ENCODE measurements around the gene UIMC1. TPM values are rescaled to one million over a fixed set of nuclear protein-coding genes. Genes with fewer than 3 reads are reported as not detected.

UIMC1 gene
- polyA plus RNA-seq, 1 donor (not counting 4 experiments of a cell fraction or from before 2014, with no cell fraction given): 29.0 TPM

- Histone ChIP-seq H3K27ac (ENCODE audit: control insufficient read depth, insufficient read depth, low read length) (no peak overlapping the region), H3K9ac (ENCODE audit: control insufficient read depth, extremely low read depth, insufficient read depth, low read length) (no peak overlapping the region), H4K20me1 (ENCODE audit: control insufficient read depth, extremely low read depth, insufficient read depth, low read length) (no peaks in the 10 kb centered on the region), H3K9me3 (ENCODE audit: control insufficient read depth, low read depth, low read length) (no peaks in the 10 kb centered on the region), H3K27me3 (ENCODE audit: control insufficient read depth, extremely low read depth, insufficient read depth, low read length) (no peaks in the 10 kb centered on the region), H3K79me2 (ENCODE audit: control insufficient read depth, insufficient read depth, low read length) (no peaks in the 10 kb centered on the region), H3K9me1 (ENCODE audit: control insufficient read depth, extremely low read depth, insufficient read depth, low read length) (no peaks in the 10 kb centered on the region), H3K36me3 (ENCODE audit: control insufficient read depth in 2 of 2, extremely low read depth in 1 of 2, insufficient read depth in 2 of 2, low read length in 2 of 2) (peaks cover 10 to 28% of the 10 kb centered on the region in 2 experiments), H3K4me1 (ENCODE audit: control insufficient read depth, extremely low read depth, insufficient read depth, low read length) (no peaks in the 10 kb centered on the region), H3K4me2 (ENCODE audit: control insufficient read depth, extremely low read depth, insufficient read depth, low read depth, low read length) (no peak overlapping the region), H3K4me3 (ENCODE audit: control insufficient read depth in 2 of 3, extremely low read depth in 1 of 3, insufficient read depth in 2 of 3, low read depth in 1 of 3, low read length in 3 of 3) (no peak overlapping the region), H2AFZ (ENCODE audit: control insufficient read depth, low read length) (no peak overlapping the region)
- dilution Hi-C loops (cut with MboI; ENCODE audit: extremely low pct_ligation_motif_present, low sequenced_read_pairs): no loop called here
- DNase-seq (ENCODE audit: low read depth, low spot score) (no peak), FAIRE-seq (no peak)
- TF ChIP-seq CTCF (optimal IDR thresholded peaks at IDR 0.05 in 1 of 3, IDR thresholded peaks at IDR 0.05 in 1 of 3, conservative IDR thresholded peaks at IDR 0.05 in 1 of 3; ENCODE audit: extremely low read depth in 1 of 3, insufficient read depth in 2 of 3, low read length in 3 of 3) (no peak), EZH2 (IDR thresholded peaks at IDR 0.05; ENCODE audit: low read length) (no peak)
Observed at GRCh38 chr5:176902102-176902814, 104.3 kb downstream of the UIMC1 start.

- no peak overlapping the region for H2AFZ ChIP-seq (ENCODE audit: control insufficient read depth, low read length)
- H3K27me3 ChIP-seq (ENCODE audit: control insufficient read depth, extremely low read depth, insufficient read depth, low read length): no peaks in the 10 kb centered on the region
- DNase-seq (ENCODE audit: low read depth, low spot score): no peak
- H3K36me3 ChIP-seq (ENCODE audit: control insufficient read depth in 2 of 2, extremely low read depth in 1 of 2, insufficient read depth in 2 of 2, low read length in 2 of 2): peaks cover 7 to 23% of the 10 kb centered on the region in 2 experiments
- H3K4me3 ChIP-seq (ENCODE audit: control insufficient read depth in 2 of 3, extremely low read depth in 1 of 3, insufficient read depth in 2 of 3, low read depth in 1 of 3, low read length in 3 of 3): no peak overlapping the region
- no peak overlapping the region for H3K27ac ChIP-seq (ENCODE audit: control insufficient read depth, insufficient read depth, low read length)
- no peak overlapping the region for H3K9ac ChIP-seq (ENCODE audit: control insufficient read depth, extremely low read depth, insufficient read depth, low read length)
- dilution Hi-C loops (cut with MboI; ENCODE audit: extremely low pct_ligation_motif_present, low sequenced_read_pairs): no loop called here
- no peaks in the 10 kb centered on the region for H3K4me1 ChIP-seq (ENCODE audit: control insufficient read depth, extremely low read depth, insufficient read depth, low read length)
- no peaks in the 10 kb centered on the region for H3K9me3 ChIP-seq (ENCODE audit: control insufficient read depth, low read depth, low read length)
- TF ChIP-seq EZH2 (IDR thresholded peaks at IDR 0.05; ENCODE audit: low read length): no peak
- no peak overlapping the region for H3K4me2 ChIP-seq (ENCODE audit: control insufficient read depth, extremely low read depth, insufficient read depth, low read depth, low read length)
- FAIRE-seq: no peak
- H3K9me1 ChIP-seq (ENCODE audit: control insufficient read depth, extremely low read depth, insufficient read depth, low read length): no peaks in the 10 kb centered on the region
- H3K79me2 ChIP-seq (ENCODE audit: control insufficient read depth, insufficient read depth, low read length): no peaks in the 10 kb centered on the region
- H4K20me1 ChIP-seq (ENCODE audit: control insufficient read depth, extremely low read depth, insufficient read depth, low read length): no peaks in the 10 kb centered on the region
Observed at GRCh38 chr5:176901260-176902101, 105.1 kb downstream of the UIMC1 start.
